Adrenal gland (tissue), 5 donors: ENCODE measurements around the gene LPIN1.

Experiments
- CTCF ChIP-seq, 6 experiments: fragments of 450-650 bp in 4 of 6; fragments of 200-600 bp in 2 of 6; sonication (generic) in 1 of 6; IDR thresholded peaks; 1 replicate in 5 of 6; 2 replicates in 1 of 6; pipeline versions ENCODE4 v1.5.1 to v1.8.0; 2016 to 2021; ENCODE audit warnings: antibody characterized with exemption in 6 of 6, mild to moderate bottlenecking in 2 of 6, moderate library complexity in 1 of 6
- POLR2A ChIP-seq, 2 donors: fragments of 450-650 bp; IDR thresholded peaks; one replicate each; pipeline ENCODE4 v1.6.1; 2017; ENCODE audit warnings: antibody characterized with exemption in 2 of 2, mild to moderate bottlenecking in 2 of 2, moderate library complexity in 1 of 2
- donor health status: DM: no; HTN: no; CAD: no.

GRCh38 chr2:11827547-11827946, 81.1 kb downstream of the LPIN1 start:
- TF ChIP-seq CTCF (IDR thresholded peaks at IDR 0.05) = no peak
- no peak for TF ChIP-seq POLR2A (IDR thresholded peaks at IDR 0.05)
